HepG2 (cell line): ENCODE data around the gene ARHGAP21. TPM values are rescaled to one million over a fixed set of nuclear protein-coding genes. Genes with fewer than 3 reads are reported as not detected.

ENCODE experiments used
- ATAC-seq: fragments of 200-7000 bp; cut with Tn5 transposase; 3 replicates; pipeline ENCODE4 v1.9.1; 2020; ENCODE audit warnings: mild to moderate bottlenecking, moderate library complexity
- BruUV-seq: library from RNA; stranded (reverse); fragments of 400-500 nt; replicated peaks from 2 replicates; lab custom pipeline; 2021; lab: Mats Ljungman, UMichigan
- CTCF ChIA-PET: fragments of 300-600 bp; formaldehyde crosslinking; extraction: SDS; loops from one replicate; lab custom pipeline; 2021; ENCODE audit warnings: low total read pairs, inconsistent platforms, low intra/inter-chr PET ratio; lab: Yijun Ruan, JAX
- POLR2A ChIA-PET: fragments of 350-600 bp; sonication (Branson Sonifier 250); formaldehyde crosslinking; loops from one replicate; lab custom pipeline; 2020; ENCODE audit warnings: antibody characterized with exemption, inconsistent platforms; lab: Yijun Ruan, JAX
- DNase-seq: peaks from one replicate; pipeline ENCODE4 v3.0.0-alpha.2; 2015; ENCODE audit warnings: low spot score
- FAIRE-seq: peaks from 3 replicates; lab custom pipeline; 2011; peaks lifted over from hg19 to GRCh38; lab: Jason Lieb, UNC
- H2AFZ ChIP-seq: one replicate; pipeline ENCODE4 v1.6.1; 2011; ENCODE audit warnings: low read length, inconsistent platforms
- H3K27ac ChIP-seq: fragments of 300-600 bp; 3 replicates; pipeline ENCODE4 v1.8.0; 2011; ENCODE audit warnings: mixed run types, mild to moderate bottlenecking, mixed read lengths, low read length, inconsistent platforms; ENCODE audit not compliant: insufficient read depth; ENCODE audit errors: extremely low read length
- H3K27me3 ChIP-seq, 2 experiments: fragments of 200-600 bp in 1 of 2; 2 replicates in 1 of 2; 3 replicates in 1 of 2; pipeline versions ENCODE4 v1.6.0 to v1.8.0; 2011; ENCODE audit warnings: low read length in 2 of 2, mild to moderate bottlenecking in 2 of 2, moderate library complexity in 2 of 2, inconsistent platforms in 1 of 2; ENCODE audit not compliant: insufficient read depth in 2 of 2, control insufficient read depth in 1 of 2
- H3K36me3 ChIP-seq, 2 experiments: fragments of 200-600 bp in 1 of 2; replicated peaks in 1 of 2; 2 replicates in 1 of 2; 3 replicates in 1 of 2; pipeline versions ENCODE4 v1.5.1 to v1.8.0; 2011; ENCODE audit warnings: low read length in 2 of 2, inconsistent platforms in 1 of 2; ENCODE audit not compliant: insufficient read depth in 2 of 2, control insufficient read depth in 1 of 2
- H3K4me1 ChIP-seq: 2 replicates; pipeline ENCODE4 v1.5.1; 2012; ENCODE audit warnings: low read length, inconsistent platforms; ENCODE audit not compliant: insufficient read depth
- H3K4me2 ChIP-seq: 2 replicates; pipeline ENCODE4 v1.6.0; 2011; ENCODE audit warnings: low read depth, low read length, inconsistent platforms
- H3K4me3 ChIP-seq, 3 experiments: fragments of 200-600 bp in 1 of 3; sonication (generic), shearing (Covaris generic) in 1 of 3; replicated peaks in 1 of 3; 2 replicates each; pipeline ENCODE4 v1.5.1; 2011 to 2016; ENCODE audit warnings: low read length in 3 of 3, inconsistent platforms in 2 of 3, low read depth in 2 of 3, mild to moderate bottlenecking in 2 of 3, control low read depth in 1 of 3, mixed read lengths in 1 of 3; ENCODE audit not compliant: insufficient read depth in 1 of 3
- H3K79me2 ChIP-seq: one replicate; pipeline ENCODE4 v1.6.1; 2011; ENCODE audit warnings: low read length, inconsistent platforms; ENCODE audit not compliant: insufficient read depth
- H3K9ac ChIP-seq: 2 replicates; pipeline ENCODE4 v1.6.0; 2011; ENCODE audit warnings: mild to moderate bottlenecking, low read depth, low read length, inconsistent platforms; ENCODE audit not compliant: insufficient read depth
- H3K9me3 ChIP-seq: 2 replicates; pipeline ENCODE4 v1.5.1; 2012; ENCODE audit warnings: mild to moderate bottlenecking, low read length
- H4K20me1 ChIP-seq: 2 replicates; pipeline ENCODE4 v1.6.0; 2011; ENCODE audit warnings: inconsistent platforms, mild to moderate bottlenecking, low read length, moderate library complexity; ENCODE audit not compliant: insufficient read depth
- GABPB1 ChIP-seq: IDR thresholded peaks from 2 replicates; pipeline ENCODE4 v1.6.1; 2016; ENCODE audit warnings: mild to moderate bottlenecking, missing genetic modification reagents, moderate library complexity, missing compliant biosample characterization
- KLF16 ChIP-seq, 2 experiments: sonication (generic) in 1 of 2; formaldehyde crosslinking in 1 of 2; IDR thresholded peaks; 2 replicates each; pipeline versions ENCODE4 v1.6.1 to v1.8.0; 2016 to 2023; ENCODE audit warnings: missing genetic modification reagents in 2 of 2, missing compliant biosample characterization in 1 of 2
- MAX ChIP-seq: IDR thresholded peaks from 2 replicates; pipeline ENCODE4 v1.6.1; 2012; ENCODE audit warnings: inconsistent platforms
- MED8 ChIP-seq: sonication (generic); formaldehyde crosslinking; IDR thresholded peaks from 2 replicates; pipeline ENCODE4 v1.8.1; 2023; ENCODE audit warnings: mild to moderate bottlenecking, missing genetic modification reagents; ENCODE audit not compliant: insufficient replicate concordance
- MXI1 ChIP-seq: IDR thresholded peaks from 3 replicates; pipeline ENCODE4 v1.6.1; 2012; ENCODE audit warnings: low read depth, low read length, inconsistent platforms, borderline replicate concordance
- RARA ChIP-seq: IDR thresholded peaks from 2 replicates; pipeline ENCODE4 v1.6.1; 2016; ENCODE audit warnings: missing genetic modification reagents, missing compliant biosample characterization
- ZNF343 ChIP-seq: sonication (generic); formaldehyde crosslinking; IDR thresholded peaks from 2 replicates; pipeline ENCODE4 v1.4.0; 2020; ENCODE audit warnings: mild to moderate bottlenecking, missing genetic modification reagents
- ZNF510 ChIP-seq: sonication (generic); formaldehyde crosslinking; IDR thresholded peaks from 2 replicates; pipeline ENCODE4 v1.4.0; 2020; ENCODE audit warnings: low read depth, mild to moderate bottlenecking, missing genetic modification reagents
- WGBS: methylation state at CpG from one replicate; pipeline ENCODE4 v1.1.6; 2017; ENCODE audit warnings: low lambda C conversion rate; 5-methylcytosine and 5-hydroxymethylcytosine counted together
- in situ Hi-C: cut with HindIII; loops from 2 replicates; pipeline ENCODE4 v1.10.0; 2017; ENCODE audit warnings: low pct_unique_long_range_greater_than_20kb; ENCODE audit not compliant: extremely low pct_ligation_motif_present
- intact Hi-C: fragments of 100-400 bp; cut with micrococcal nuclease; formaldehyde crosslinking; loops from one replicate; pipeline ENCODE4 v1.10.0; 2022; ENCODE audit not compliant: unreplicated experiment
- polyA plus RNA-seq, 8 experiments: library from polyadenylated mRNA; depleted of rRNA in 3 of 8; stranded (reverse) in 7 of 8; unstranded in 1 of 8; fragments of >200 nt; fragmentation: Illumina TruSeq in 4 of 8; extraction: Trizol in 4 of 8; gene quantifications; 2 replicates each; pipeline versions ENCODE4 v1.2.1 to v1.2.3, GENCODE V29; 2011 to 2016; ENCODE audit warnings: low read depth in 4 of 8, missing spikeins in 1 of 8, mixed read lengths in 1 of 8; ENCODE audit not compliant: insufficient read depth in 1 of 8
- total RNA-seq, 5 experiments: library from RNA; depleted of rRNA; stranded (reverse); fragments of >200 nt; fragmentation: Illumina TruSeq; extraction: Trizol; gene quantifications; 2 replicates each; pipeline ENCODE4 v1.2.3, GENCODE V29; 2016; ENCODE audit warnings: low read depth in 1 of 5

The ARHGAP21 gene
- total and polyA plus RNA-seq, 2 of the 13 experiments (the other 11 are each of a cell fraction or from before 2014, with no cell fraction given): 23.9 to 26.6 TPM

GRCh38 chr10:24722131-24722675 lies 1.5 kb downstream of the ARHGAP21 start:
- no TSS peak for BruUV-seq
- Histone ChIP-seq H3K79me2 (peaks cover 53% of the 10 kb centered on the region), H3K27me3 (no peaks in the 10 kb centered on the region), H4K20me1 (peaks cover 14% of the 10 kb centered on the region), H3K9me3 (no peaks in the 10 kb centered on the region), H3K4me3 (peak overlapping the region; percentile 66 to 84 (median 81)), H3K4me1 (peaks cover 44% of the 10 kb centered on the region), H3K9ac (peak overlapping the region; percentile 85), H3K27ac (peak overlapping the region; percentile 88), H3K36me3 (no peaks in the 10 kb centered on the region), H3K4me2 (peak overlapping the region; percentile 87), H2AFZ (no peak overlapping the region)
- ChIA-PET CTCF (no interaction called here), POLR2A (interaction anchor here (2.8 kb wide), 1 partner anchor 358 kb away, joined by 11 read pairs; no protein-coding TSS in a partner anchor)
- FAIRE-seq (peak; percentile 43), ATAC-seq (no peak), DNase-seq (no peak)
- intact Hi-C loops (loop anchor here (2.0 to 5.0 kb wide), 2 partner anchors 15 to 295 kb away; partner anchors contain the start of genes ENKUR and THNSL1), in situ Hi-C loops (loop anchor here (10.0 kb wide), 1 partner anchor 293 kb away; the partner anchor contains the start of genes ENKUR and THNSL1)
- TF ChIP-seq ZNF343 (no peak), GABPB1 (CRISPR knock-in tag) (no peak), MXI1 (no peak), MED8 (CRISPR knock-in tag) (no peak), KLF16 (CRISPR knock-in tag; IDR thresholded peaks at IDR 0.05) (0 out of 4 replicates have a peak, but pooled peaks of 1 of the 2 experiments have one; percentile 6), RARA (peak; percentile 17; the same call in 1 of the 2 replicates), ZNF510 (CRISPR knock-in tag) (no peak), MAX (0 out of 2 replicates have a peak, but pooled peaks have one; percentile 13)
- WGBS: 1% methylated on average over 16 of the region's 19 CpGs
